ENCODE measurements around the gene RHBDL3.

GRCh38 chr17:32281011-32281451, 15.4 kb downstream of the RHBDL3 start:
- TF ChIP-seq CTCF (IDR thresholded peaks at IDR 0.05; ENCODE audit: poor library complexity) = no peak
- TF ChIP-seq EZH2 (IDR thresholded peaks at IDR 0.05; ENCODE audit: borderline replicate concordance) = no peak
- TF ChIP-seq EZH2phosphoT487 (IDR thresholded peaks at IDR 0.05; ENCODE audit: low read depth, severe bottlenecking, unreplicated experiment) = no peak

All from hepatocyte (in vitro differentiated cells).